ENCODE measurements around the gene ATF6B. TPM values are rescaled to one million over a fixed set of nuclear protein-coding genes. Genes with fewer than 3 reads are reported as not detected.

Gene ATF6B
- total and polyA plus RNA-seq, 2 of the 13 experiments (the other 11 are each of a cell fraction or from before 2014, with no cell fraction given): 18.1 to 44.0 TPM

- no peak for FAIRE-seq
- no TSS peak for BruUV-seq (replicated peaks)
- in situ Hi-C loops (cut with HindIII; ENCODE audit: extremely low pct_ligation_motif_present, low pct_unique_long_range_greater_than_20kb): loop anchor here (25.0 kb wide), 1 partner anchor 699 kb away; no protein-coding TSS in a partner anchor
- ChIA-PET CTCF (ENCODE audit: low intra/inter-chr PET ratio, low total read pairs) (interaction anchor here (1.4 to 1.6 kb wide), 2 partner anchors 65 to 156 kb away, joined by 4 to 5 read pairs; partner anchors contain the start of gene PPT2), POLR2A (interaction anchor here (0.9 to 1.7 kb wide), 3 partner anchors 9 to 41 kb away, joined by 3 to 5 read pairs (median 4); no protein-coding TSS in a partner anchor)
- 69% methylated on average over 13 of the region's 14 CpGs for WGBS (ENCODE audit: low lambda C conversion rate)
- H3K27ac ChIP-seq (ENCODE audit: extremely low read length, insufficient read depth, low read length): no peak overlapping the region
- H3K4me1 ChIP-seq (ENCODE audit: insufficient read depth, low read length): peaks cover 37% of the 10 kb centered on the region
- no peaks in the 10 kb centered on the region for H3K9me3 ChIP-seq (ENCODE audit: low read length)
- peak; percentile 19 for ATAC-seq
- H3K36me3 ChIP-seq (replicated peaks in 1 of 2; ENCODE audit: control insufficient read depth in 1 of 2, insufficient read depth in 2 of 2, low read length in 2 of 2): no peaks in the 10 kb centered on the region
- H2AFZ ChIP-seq (ENCODE audit: low read length): no peak overlapping the region
- H3K4me3 ChIP-seq (replicated peaks in 1 of 3; ENCODE audit: insufficient read depth in 1 of 3, low read depth in 2 of 3, low read length in 3 of 3): peak overlapping the region in 1 of 3 experiments; percentile 62; a peak in 1 of 6 replicates
- TF ChIP-seq RFXANK (CRISPR knock-in tag; IDR thresholded peaks at IDR 0.05): no peak
- TF ChIP-seq, protein P1, sequence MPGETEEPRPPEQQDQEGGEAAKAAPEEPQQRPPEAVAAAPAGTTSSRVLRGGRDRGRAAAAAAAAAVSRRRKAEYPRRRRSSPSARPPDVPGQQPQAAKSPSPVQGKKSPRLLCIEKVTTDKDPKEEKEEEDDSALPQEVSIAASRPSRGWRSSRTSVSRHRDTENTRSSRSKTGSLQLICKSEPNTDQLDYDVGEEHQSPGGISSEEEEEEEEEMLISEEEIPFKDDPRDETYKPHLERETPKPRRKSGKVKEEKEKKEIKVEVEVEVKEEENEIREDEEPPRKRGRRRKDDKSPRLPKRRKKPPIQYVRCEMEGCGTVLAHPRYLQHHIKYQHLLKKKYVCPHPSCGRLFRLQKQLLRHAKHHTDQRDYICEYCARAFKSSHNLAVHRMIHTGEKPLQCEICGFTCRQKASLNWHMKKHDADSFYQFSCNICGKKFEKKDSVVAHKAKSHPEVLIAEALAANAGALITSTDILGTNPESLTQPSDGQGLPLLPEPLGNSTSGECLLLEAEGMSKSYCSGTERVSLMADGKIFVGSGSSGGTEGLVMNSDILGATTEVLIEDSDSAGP (CRISPR knock-in tag; IDR thresholded peaks at IDR 0.05; ENCODE audit: borderline replicate concordance): 0 out of 2 replicates have a peak, but pooled peaks have one; percentile 22
- no peaks in the 10 kb centered on the region for H4K20me1 ChIP-seq (ENCODE audit: insufficient read depth, low read length)
- DNase-seq (ENCODE audit: low spot score): no peak
- H3K9ac ChIP-seq (ENCODE audit: insufficient read depth, low read depth, low read length): no peak overlapping the region
- intact Hi-C loops (cut with micrococcal nuclease; ENCODE audit: unreplicated experiment): no loop called here
- no peaks in the 10 kb centered on the region for H3K79me2 ChIP-seq (ENCODE audit: insufficient read depth, low read length)
- peaks cover 5 to 28% of the 10 kb centered on the region in 2 experiments for H3K27me3 ChIP-seq (ENCODE audit: control insufficient read depth in 1 of 2, insufficient read depth in 2 of 2, low read length in 2 of 2)
- H3K4me2 ChIP-seq (ENCODE audit: low read depth, low read length): peak overlapping the region; percentile 71
Measured at GRCh38 chr6:32088487-32089049, 39.5 kb downstream of the ATF6B start.

All from HepG2 (cell line).